ENCODE results near the gene LZTS2. TPM values are rescaled to one million over a fixed set of nuclear protein-coding genes. Genes with fewer than 3 reads are reported as not detected.

Gene LZTS2
- total RNA-seq, 1 donor from 2014 or later: 47.2 TPM

Small RNAs within 50 kb of the gene (microRNA-seq; reads per million reads assigned to microRNA genes)
- not detected for gene MIR608

Other genes starting within 250 kb of the LZTS2 start
- 22.8 TPM for gene SLF2, start 86.8 kb upstream of the LZTS2 start, total RNA-seq
- 1.0 TPM for gene SEMA4G, start 30.3 kb upstream of the LZTS2 start, total RNA-seq
- 51.7 TPM for gene MRPL43, start 12.3 kb upstream of the LZTS2 start, total RNA-seq
- 5.2 TPM for gene TWNK, start 12.3 kb upstream of the LZTS2 start, total RNA-seq
- 0.40 TPM for gene PDZD7, start 31.3 kb downstream of the LZTS2 start, total RNA-seq
- 30.8 TPM for gene SFXN3, start 31.4 kb downstream of the LZTS2 start, total RNA-seq
- 12.1 TPM for gene KAZALD1, start 62.2 kb downstream of the LZTS2 start, total RNA-seq
- gene TLX1, start 131.5 kb downstream of the LZTS2 start, total RNA-seq: not detected
- gene LBX1, start 229.7 kb downstream of the LZTS2 start, total RNA-seq: 0.13 TPM

Measured in cardiac septum (tissue), 1 donor.